Psoas muscle (tissue), 8 donors: Measurements from ENCODE around the gene SIK2. TPM values are rescaled to one million over a fixed set of nuclear protein-coding genes. Genes with fewer than 3 reads are reported as not detected.

ENCODE experiments used
- ATAC-seq, 4 donors: fragments of 200-7000 bp; cut with Tn5 transposase; one replicate each; pipeline ENCODE4 v1.9.1; 2020; ENCODE audit warnings: moderate library complexity in 3 of 4, mild to moderate bottlenecking in 2 of 4
- DNase-seq, 2 donors: peaks; one replicate each; pipeline ENCODE4 v3.0.0-alpha.2; 2020
- H3K27ac ChIP-seq: fragments of 200-600 bp; one replicate; pipeline ENCODE4 v1.8.0; 2022
- H3K27me3 ChIP-seq, 3 donors: fragments of 200-600 bp in 1 of 3; one replicate each; pipeline versions ENCODE4 v1.6.1 to v1.8.0; 2013 to 2022; ENCODE audit warnings: low read length in 2 of 3, mild to moderate bottlenecking in 2 of 3, moderate library complexity in 1 of 3; ENCODE audit not compliant: insufficient read depth in 3 of 3
- H3K36me3 ChIP-seq, 2 donors: fragments of 200-600 bp in 1 of 2; one replicate each; pipeline versions ENCODE4 v1.6.1 to v1.8.0; 2013 to 2022; ENCODE audit warnings: low read depth in 1 of 2, mild to moderate bottlenecking in 1 of 2, moderate library complexity in 1 of 2; ENCODE audit not compliant: insufficient read depth in 1 of 2
- H3K4me1 ChIP-seq: fragments of 200-600 bp; one replicate; pipeline ENCODE4 v1.8.0; 2022
- H3K4me3 ChIP-seq: fragments of 200-600 bp; one replicate; pipeline ENCODE4 v1.8.0; 2022; ENCODE audit warnings: mild to moderate bottlenecking
- H3K9me3 ChIP-seq: fragments of 200-600 bp; one replicate; pipeline ENCODE4 v1.8.0; 2022
- CTCF ChIP-seq: fragments of 200-600 bp; IDR thresholded peaks from one replicate; pipeline ENCODE4 v1.8.0; 2022; ENCODE audit warnings: antibody characterized with exemption
- WGBS, 3 donors: extraction: QIAGEN DNeasy Blood & Tissue Kit; methylation state at CpG; one replicate each; pipeline versions ENCODE4 v1.1.6 to v1.1.7; 2013; 5-methylcytosine and 5-hydroxymethylcytosine counted together
- intact Hi-C, 2 donors: fragments of 100-400 bp; cut with DNase I; formaldehyde crosslinking; loops; one replicate each; pipeline versions ENCODE4 v1.11.0 to v1.14.2; 2022
- polyA plus RNA-seq, 3 donors: library from polyadenylated mRNA; stranded (reverse); fragments of 200-250 nt; gene quantifications; one replicate each; pipeline ENCODE4 v1.2.3, GENCODE V29; 2013
- total RNA-seq, 4 donors: library from RNA; stranded (reverse); fragmentation: NEBNext Ultra II Directional in 2 of 4; extraction: Animal tissue kit (Norgen Biotek cat#: 25700) in 2 of 4; gene quantifications; one replicate each; pipeline versions ENCODE4 v1.2.1 to v1.2.4, GENCODE V29; 2021 to 2023
- donor health status: healthy with polysubstance abuse.
- donor health status: DM: no; HTN: no; CAD: no; lungs with moderate emphysema.
- donor health status: Bipolar disorder and iron deficiency.
- donor health status: healthy.
- donor health status: DM: yes; HTN: yes; CAD: no.
- donor health status: DM: no; HTN: no; CAD: no.
- donor health status: DM: no; HTN: no; CAD: no.
- donor health status: DM: yes; HTN: yes; CAD: no.

Gene SIK2
- total and polyA plus RNA-seq, 7 donors = 9.0 to 69.6 (median 30.4) TPM

GRCh38 chr11:111632516-111633220 is 30.4 kb downstream of the SIK2 start:
- Histone ChIP-seq H3K4me1 (peaks cover 51% of the 10 kb centered on the region), H3K4me3 (no peak overlapping the region), H3K27ac (peak overlapping the region; percentile 56), H3K36me3 (peaks cover 0 to 11% of the 10 kb centered on the region in 2 donors), H3K9me3 (no peaks in the 10 kb centered on the region), H3K27me3 (no peaks in the 10 kb centered on the region)
- ATAC-seq (no peak), DNase-seq (no peak)
- intact Hi-C loops = loop anchor here in 1 of 2 donors (5.0 kb wide), 1 partner anchor 35 kb away; no protein-coding TSS in a partner anchor
- 84 to 94% (median 87%) methylated on average over 4 of the region's 4 CpGs for WGBS, 3 donors
- no peak for TF ChIP-seq CTCF

GRCh38 chr11:111633248-111633647 is 31.0 kb downstream of the SIK2 start:
- Histone ChIP-seq H3K4me3 (no peak overlapping the region), H3K9me3 (no peaks in the 10 kb centered on the region), H3K4me1 (peaks cover 52% of the 10 kb centered on the region), H3K27me3 (no peaks in the 10 kb centered on the region), H3K36me3 (peaks cover 0 to 11% of the 10 kb centered on the region in 2 donors), H3K27ac (peak overlapping the region; percentile 56)
- ATAC-seq (no peak), DNase-seq (no peak)
- intact Hi-C loops = loop anchor here in 1 of 2 donors (5.0 kb wide), 1 partner anchor 34 kb away; no protein-coding TSS in a partner anchor
- 73 to 79% (median 73%) methylated on average over 3 of the region's 3 CpGs for WGBS, 3 donors
- TF ChIP-seq CTCF = no peak

- Histone ChIP-seq H3K36me3 (peaks cover 0 to 9% of the 10 kb centered on the region in 2 donors), H3K4me1 (peaks cover 56% of the 10 kb centered on the region), H3K27ac (peak overlapping the region; percentile 56), H3K27me3 (no peaks in the 10 kb centered on the region), H3K9me3 (no peaks in the 10 kb centered on the region), H3K4me3 (no peak overlapping the region)
- 24 to 46% (median 46%) methylated on average over 3 of the region's 3 CpGs for WGBS, 3 donors
- ATAC-seq (no peak), DNase-seq (no peak)
- intact Hi-C loops = loop anchor here in 1 of 2 donors (5.0 kb wide), 1 partner anchor 33 kb away; no protein-coding TSS in a partner anchor
- no peak for TF ChIP-seq CTCF
Observed at GRCh38 chr11:111633756-111634362, 31.6 kb downstream of the SIK2 start.

- peak overlapping the region; percentile 65 for H3K27ac ChIP-seq
- peaks cover 66% of the 10 kb centered on the region for H3K4me1 ChIP-seq
- H3K36me3 ChIP-seq = no peaks in the 10 kb centered on the region
- no peaks in the 10 kb centered on the region for H3K27me3 ChIP-seq
- no peaks in the 10 kb centered on the region for H3K9me3 ChIP-seq
- DNase-seq (no peak), ATAC-seq (peak in 2 of 4 donors; percentile 51 to 71)
- intact Hi-C loops = loop anchor here (5.0 kb wide), 2 partner anchors 32 to 37 kb away; no protein-coding TSS in a partner anchor
- WGBS, 3 donors = 57 to 64% (median 62%) methylated on average over 5 of the region's 5 CpGs
- TF ChIP-seq CTCF = no peak
- no peak overlapping the region for H3K4me3 ChIP-seq
Observed at GRCh38 chr11:111634981-111635705, 32.9 kb downstream of the SIK2 start.
